B cell (primary cell): ENCODE data around the gene ANP32A. TPM values are rescaled to one million over a fixed set of nuclear protein-coding genes. Genes with fewer than 3 reads are reported as not detected.
A peak's percentile ranks its signal among the peaks of the same experiment; 100 is the strongest.

Experiments
- ATAC-seq: fragments of 200-7000 bp; cut with Tn5 transposase; one replicate; pipeline ENCODE4 v1.10.0; 2021; ENCODE audit warnings: low read depth, mild to moderate bottlenecking, moderate number of reproducible peaks, moderate library complexity
- CTCF ChIA-PET: fragments of 350-600 bp; sonication (Branson Sonifier 250); formaldehyde crosslinking; loops from one replicate; lab custom pipeline; 2021; ENCODE audit warnings: antibody characterized with exemption, inconsistent platforms; lab: Charles Lee
- POLR2A ChIA-PET: fragments of 350-600 bp; sonication (Branson Sonifier 250); formaldehyde crosslinking; loops from one replicate; lab custom pipeline; 2021; ENCODE audit warnings: antibody characterized with exemption; lab: Charles Lee
- DNase-seq: peaks from one replicate; pipeline ENCODE4 v3.0.0; 2013
- H2AFZ ChIP-seq: 2 replicates; pipeline ENCODE4 v1.6.1; 2012; ENCODE audit warnings: mild to moderate bottlenecking, low read depth, low read length; ENCODE audit not compliant: insufficient read depth, poor library complexity, severe bottlenecking
- H3K27ac ChIP-seq, 2 donors: 1 replicate in 1 of 2; 2 replicates in 1 of 2; pipeline ENCODE4 v1.5.1; 2012 to 2013; ENCODE audit warnings: low read length in 2 of 2, mild to moderate bottlenecking in 2 of 2, moderate library complexity in 1 of 2
- H3K27me3 ChIP-seq, 4 experiments: fragments of 200-600 bp in 1 of 4; sonication (generic) in 1 of 4; replicated peaks in 1 of 4; 1 replicate in 2 of 4; 2 replicates in 2 of 4; pipeline versions ENCODE4 v1.6.1 to v1.7.0; 2013 to 2016; ENCODE audit warnings: low read length in 3 of 4, mild to moderate bottlenecking in 2 of 4, mixed read lengths in 1 of 4, moderate library complexity in 1 of 4; ENCODE audit not compliant: insufficient read depth in 4 of 4, control insufficient read depth in 3 of 4; ENCODE audit errors: control extremely low read depth in 1 of 4
- H3K36me3 ChIP-seq, 2 experiments: replicated peaks in 1 of 2; 1 replicate in 1 of 2; 2 replicates in 1 of 2; pipeline versions ENCODE4 v1.6.1 to v1.7.1; 2013; ENCODE audit warnings: low read length in 1 of 2; ENCODE audit not compliant: insufficient read depth in 2 of 2, control insufficient read depth in 1 of 2; ENCODE audit errors: control extremely low read depth in 1 of 2, extremely low read depth in 1 of 2
- H3K4me1 ChIP-seq, 2 donors: fragments of 200-600 bp in 1 of 2; sonication (generic) in 1 of 2; 1 replicate in 1 of 2; 2 replicates in 1 of 2; pipeline versions ENCODE4 v1.5.1 to v1.6.1; 2013 to 2017; ENCODE audit warnings: low read length in 2 of 2; ENCODE audit not compliant: control insufficient read depth in 2 of 2, insufficient read depth in 2 of 2
- H3K4me2 ChIP-seq: replicated peaks from 2 replicates; pipeline ENCODE3; 2012; ENCODE audit warnings: mild to moderate bottlenecking, low read depth, low read length; ENCODE audit not compliant: poor library complexity, severe bottlenecking
- H3K4me3 ChIP-seq, 5 experiments: fragments of 200-600 bp in 1 of 5; sonication (generic) in 1 of 5; 1 replicate in 3 of 5; 2 replicates in 2 of 5; pipeline versions ENCODE4 v1.5.1 to v1.7.0; 2011 to 2016; ENCODE audit warnings: low read length in 4 of 5, mild to moderate bottlenecking in 4 of 5, low read depth in 2 of 5, control low read depth in 1 of 5, moderate library complexity in 1 of 5; ENCODE audit not compliant: insufficient read depth in 1 of 5; ENCODE audit errors: control extremely low read depth in 1 of 5, extremely low read depth in 1 of 5
- H3K79me2 ChIP-seq: fragments of 200-600 bp; sonication (generic); one replicate; pipeline ENCODE4 v1.6.0; 2016; ENCODE audit warnings: low read length; ENCODE audit not compliant: control insufficient read depth, insufficient read depth
- H3K9ac ChIP-seq: fragments of 200-600 bp; sonication (generic); 2 replicates; pipeline ENCODE4 v1.6.1; 2017; ENCODE audit warnings: mild to moderate bottlenecking, low read length, moderate library complexity
- H3K9me3 ChIP-seq, 3 donors: one replicate each; pipeline versions ENCODE4 v1.6.1 to v1.7.1; 2013; ENCODE audit warnings: low read length in 2 of 3; ENCODE audit not compliant: control insufficient read depth in 2 of 3, insufficient read depth in 1 of 3; ENCODE audit errors: control extremely low read depth in 1 of 3
- H4K20me1 ChIP-seq: 2 replicates; pipeline ENCODE4 v1.6.0; 2012; ENCODE audit warnings: mild to moderate bottlenecking, low read length; ENCODE audit not compliant: insufficient read depth, control insufficient read depth, poor library complexity, severe bottlenecking
- H3K27ac Mint-ChIP-seq: one replicate; pipeline ENCODE4 v1.8.0; 2021; ENCODE audit warnings: mixed read lengths
- H3K27me3 Mint-ChIP-seq: one replicate; pipeline ENCODE4 v1.8.0; 2021; ENCODE audit warnings: mixed read lengths
- H3K4me1 Mint-ChIP-seq: one replicate; pipeline ENCODE4 v1.8.0; 2021; ENCODE audit warnings: mixed read lengths
- H3K4me3 Mint-ChIP-seq: one replicate; pipeline ENCODE4 v1.8.0; 2021; ENCODE audit warnings: mixed read lengths
- H3K9me3 Mint-ChIP-seq: one replicate; pipeline ENCODE4 v1.8.0; 2022; ENCODE audit warnings: mixed read lengths; ENCODE audit not compliant: insufficient read depth
- EZH2 ChIP-seq: IDR thresholded peaks from 2 replicates; pipeline ENCODE4 v1.6.1; 2012; ENCODE audit warnings: borderline replicate concordance, low read depth, mild to moderate bottlenecking, moderate library complexity, low read length; ENCODE audit not compliant: insufficient read depth, poor library complexity, severe bottlenecking
- WGBS: methylation state at CpG from one replicate; pipeline ENCODE4 v1.1.5; 2013; ENCODE audit warnings: missing lambda C conversion rate; ENCODE audit not compliant: insufficient coverage; 5-methylcytosine and 5-hydroxymethylcytosine counted together
- intact Hi-C: fragments of 100-400 bp; cut with micrococcal nuclease; formaldehyde crosslinking; loops from one replicate; pipeline ENCODE4 v1.10.0; 2022
- polyA plus RNA-seq: library from polyadenylated mRNA; depleted of rRNA; stranded (reverse); fragments of >200 nt; gene quantifications from 2 replicates; pipeline ENCODE4 v1.2.3, GENCODE V29; 2012
- total RNA-seq, 2 donors: library from RNA; stranded (reverse); fragments of 120-200 nt in 1 of 2; gene quantifications; 1 replicate in 1 of 2; 2 replicates in 1 of 2; pipeline versions ENCODE4 v1.2.3 to v1.2.4, GENCODE V29; 2013 to 2022
- TF ChIP-seq, protein P1 (sequence below): fragments of 200-600 bp; IDR thresholded peaks from one replicate; pipeline ENCODE4 v1.8.0; 2022; ENCODE audit warnings: antibody characterized with exemption, mild to moderate bottlenecking

Gene ANP32A
- total and polyA plus RNA-seq, 2 donors (not counting 1 experiment from before 2014, with no cell fraction given) = 26.4 to 163 TPM

DNA sequence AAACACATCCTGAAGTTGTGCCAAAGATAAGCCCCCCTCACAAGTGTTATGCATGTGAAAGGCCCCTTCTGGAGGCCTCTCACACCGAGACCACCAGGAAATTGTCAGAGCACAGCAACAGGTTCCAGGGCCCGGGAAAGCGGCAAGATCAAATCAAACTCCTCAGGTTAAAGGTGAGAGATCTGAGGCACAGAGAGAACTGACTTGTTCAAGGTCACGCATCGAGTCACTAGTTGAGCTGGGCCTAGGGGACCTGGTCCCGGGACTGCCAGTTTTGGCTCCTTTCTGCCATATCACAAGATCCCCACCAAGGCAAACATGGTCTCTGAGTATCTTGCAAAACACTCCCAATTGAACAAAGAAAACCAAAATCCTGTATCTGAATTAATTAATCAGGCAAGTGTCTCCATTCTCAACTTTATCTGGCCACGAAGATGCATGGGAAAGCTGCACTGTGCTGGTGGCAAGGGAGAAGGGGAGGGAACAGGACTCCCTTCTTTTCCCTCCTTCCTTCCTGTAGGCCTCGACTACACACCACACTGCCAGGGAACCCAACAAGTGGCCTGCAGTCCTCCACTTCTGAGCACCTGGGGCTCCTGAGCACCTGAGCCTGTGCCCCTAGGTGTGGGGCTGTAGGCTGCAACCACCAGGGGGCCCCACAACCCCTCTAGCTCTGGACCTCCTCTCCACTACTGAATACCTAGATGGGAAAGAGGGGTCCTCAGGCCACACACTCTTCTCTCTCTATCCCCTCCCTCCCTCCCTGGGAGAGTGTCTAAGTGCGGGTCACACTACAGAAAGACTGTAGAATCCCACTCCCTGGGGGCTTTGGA is 37.3 kb downstream of the ANP32A start:
- CTCF ChIA-PET = interaction anchor here (0.6 to 8.8 kb wide), 19 partner anchors 11 to 234 kb away, joined by 3 to 138 read pairs (median 4); partner anchors contain the start of gene ANP32A
- H3K4me3 Mint-ChIP-seq = no peak overlapping the region

More for the DNA sequence above, 37.3 kb downstream of the ANP32A start:
- no peak overlapping the region for H2AFZ ChIP-seq
- Mint-ChIP-seq H3K27ac (peak overlapping the region; percentile 50), H3K9me3 (no peaks in the 10 kb centered on the region), H3K27me3 (no peaks in the 10 kb centered on the region), H3K4me1 (peaks cover 32% of the 10 kb centered on the region)
- DNase-seq (peak; percentile 74), ATAC-seq (peak; percentile 84)
- 90% methylated on average over 6 of the region's 9 CpGs for WGBS
- peaks cover 30 to 32% of the 10 kb centered on the region in 2 donors for H3K4me1 ChIP-seq
- peak overlapping the region in 1 of 2 donors; percentile 10 for H3K27ac ChIP-seq
- peaks cover 14 to 82% of the 10 kb centered on the region in 2 experiments for H3K36me3 ChIP-seq
- no peaks in the 10 kb centered on the region for H3K9me3 ChIP-seq
- no peaks in the 10 kb centered on the region for H3K27me3 ChIP-seq
- H3K9ac ChIP-seq = no peak overlapping the region
- POLR2A ChIA-PET = interaction anchor here (0.6 to 1.5 kb wide), 2 partner anchors 34 to 100 kb away, joined by 5 to 6 read pairs; no protein-coding TSS in a partner anchor
- TF ChIP-seq EZH2 = no peak
- TF ChIP-seq, protein P1, sequence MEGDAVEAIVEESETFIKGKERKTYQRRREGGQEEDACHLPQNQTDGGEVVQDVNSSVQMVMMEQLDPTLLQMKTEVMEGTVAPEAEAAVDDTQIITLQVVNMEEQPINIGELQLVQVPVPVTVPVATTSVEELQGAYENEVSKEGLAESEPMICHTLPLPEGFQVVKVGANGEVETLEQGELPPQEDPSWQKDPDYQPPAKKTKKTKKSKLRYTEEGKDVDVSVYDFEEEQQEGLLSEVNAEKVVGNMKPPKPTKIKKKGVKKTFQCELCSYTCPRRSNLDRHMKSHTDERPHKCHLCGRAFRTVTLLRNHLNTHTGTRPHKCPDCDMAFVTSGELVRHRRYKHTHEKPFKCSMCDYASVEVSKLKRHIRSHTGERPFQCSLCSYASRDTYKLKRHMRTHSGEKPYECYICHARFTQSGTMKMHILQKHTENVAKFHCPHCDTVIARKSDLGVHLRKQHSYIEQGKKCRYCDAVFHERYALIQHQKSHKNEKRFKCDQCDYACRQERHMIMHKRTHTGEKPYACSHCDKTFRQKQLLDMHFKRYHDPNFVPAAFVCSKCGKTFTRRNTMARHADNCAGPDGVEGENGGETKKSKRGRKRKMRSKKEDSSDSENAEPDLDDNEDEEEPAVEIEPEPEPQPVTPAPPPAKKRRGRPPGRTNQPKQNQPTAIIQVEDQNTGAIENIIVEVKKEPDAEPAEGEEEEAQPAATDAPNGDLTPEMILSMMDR = peak; percentile 82
- H4K20me1 ChIP-seq = peaks cover 68% of the 10 kb centered on the region
- H3K79me2 ChIP-seq = peaks cover 39% of the 10 kb centered on the region
- no peak overlapping the region for H3K4me3 ChIP-seq
- H3K4me2 ChIP-seq = peak overlapping the region; percentile 6
- intact Hi-C loops = loop anchor here (1.0 to 2.0 kb wide), 5 partner anchors 35 to 233 kb away; no protein-coding TSS in a partner anchor
